ENCODE measurements around the gene PSMD10.

PSMD10 gene

GRCh38 chrX:108132034-108132433 lies 40.7 kb upstream of the PSMD10 start:
- no peak for TF ChIP-seq CTCF (IDR thresholded peaks at IDR 0.05; ENCODE audit: poor library complexity, severe bottlenecking)
- no peaks in the 10 kb centered on the region for H3K9me3 ChIP-seq (ENCODE audit: severe bottlenecking)
- ATAC-seq (ENCODE audit: low read depth), result no peak
- H3K36me3 ChIP-seq (ENCODE audit: low read depth), result no peaks in the 10 kb centered on the region
- DNase-seq (ENCODE audit: low spot score), result no peak
- no peaks in the 10 kb centered on the region for H3K4me1 ChIP-seq (ENCODE audit: insufficient read depth, poor library complexity, severe bottlenecking)
- no peak overlapping the region for H3K4me3 ChIP-seq (ENCODE audit: severe bottlenecking)
- no peaks in the 10 kb centered on the region for H3K27me3 ChIP-seq (ENCODE audit: insufficient read depth, poor library complexity, severe bottlenecking)
- H3K27ac ChIP-seq (ENCODE audit: poor library complexity, severe bottlenecking), result no peak overlapping the region

- Histone ChIP-seq H3K27me3 (ENCODE audit: insufficient read depth, poor library complexity, severe bottlenecking) (no peaks in the 10 kb centered on the region), H3K9me3 (ENCODE audit: severe bottlenecking) (no peaks in the 10 kb centered on the region), H3K4me3 (ENCODE audit: severe bottlenecking) (no peak overlapping the region), H3K36me3 (ENCODE audit: low read depth) (no peaks in the 10 kb centered on the region), H3K27ac (ENCODE audit: poor library complexity, severe bottlenecking) (no peak overlapping the region), H3K4me1 (ENCODE audit: insufficient read depth, poor library complexity, severe bottlenecking) (no peaks in the 10 kb centered on the region)
- no peak for TF ChIP-seq CTCF (IDR thresholded peaks at IDR 0.05; ENCODE audit: poor library complexity, severe bottlenecking)
- DNase-seq (ENCODE audit: low spot score), result no peak
- peak; percentile 61; the same call in 2 of the 3 replicates for ATAC-seq (ENCODE audit: low read depth)
Observed at GRCh38 chrX:108131471-108131870, 40.1 kb upstream of the PSMD10 start.

DNA sequence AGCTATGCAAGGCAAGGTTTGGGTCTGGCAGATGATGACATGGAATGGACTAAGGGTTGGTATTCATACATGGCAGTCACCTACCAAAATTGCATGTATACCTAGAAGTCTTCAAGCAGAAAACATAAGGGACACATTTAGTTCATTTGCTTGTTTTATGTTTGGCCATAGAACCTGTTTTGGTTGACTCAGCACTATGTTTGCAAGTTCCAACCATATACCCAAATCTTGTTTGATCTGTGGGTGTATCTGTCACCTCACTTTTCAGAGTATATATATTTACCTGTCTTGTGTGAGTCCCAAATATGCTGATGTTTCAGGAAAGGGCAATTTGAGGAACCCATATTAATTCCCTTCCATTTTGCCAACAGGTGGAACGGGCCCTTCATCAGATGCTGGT lies 39.5 kb upstream of the PSMD10 start:
- Histone ChIP-seq H3K9me3 (ENCODE audit: severe bottlenecking) (no peaks in the 10 kb centered on the region), H3K4me3 (ENCODE audit: severe bottlenecking) (no peak overlapping the region), H3K4me1 (ENCODE audit: insufficient read depth, poor library complexity, severe bottlenecking) (no peaks in the 10 kb centered on the region), H3K36me3 (ENCODE audit: low read depth) (no peaks in the 10 kb centered on the region), H3K27me3 (ENCODE audit: insufficient read depth, poor library complexity, severe bottlenecking) (no peaks in the 10 kb centered on the region), H3K27ac (ENCODE audit: poor library complexity, severe bottlenecking) (no peak overlapping the region)
- TF ChIP-seq CTCF (IDR thresholded peaks at IDR 0.05; ENCODE audit: poor library complexity, severe bottlenecking), result no peak
- ATAC-seq (ENCODE audit: low read depth), result no peak
- no peak for DNase-seq (ENCODE audit: low spot score)

DNA sequence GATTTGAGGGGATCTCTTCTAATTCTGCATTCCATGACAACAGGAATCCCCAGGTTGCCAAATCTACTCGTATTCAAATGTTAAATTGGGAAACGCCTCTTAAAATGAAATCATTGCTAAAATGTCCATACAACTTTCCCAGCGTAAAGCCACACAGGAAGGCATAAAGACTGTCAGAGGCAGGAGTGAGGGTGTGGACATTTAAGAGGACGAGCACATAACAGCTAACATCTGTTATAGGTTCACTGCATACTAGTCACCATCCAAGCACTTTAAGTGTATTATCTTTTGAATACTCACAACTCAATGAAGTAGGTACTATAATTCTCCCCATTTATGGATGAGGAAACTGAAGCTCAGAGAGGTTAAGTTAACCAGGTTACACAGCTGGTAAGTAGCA lies 35.8 kb upstream of the PSMD10 start:
- Histone ChIP-seq H3K4me3 (ENCODE audit: severe bottlenecking) (no peak overlapping the region), H3K4me1 (ENCODE audit: insufficient read depth, poor library complexity, severe bottlenecking) (peaks cover 14% of the 10 kb centered on the region), H3K27me3 (ENCODE audit: insufficient read depth, poor library complexity, severe bottlenecking) (no peaks in the 10 kb centered on the region), H3K9me3 (ENCODE audit: severe bottlenecking) (no peaks in the 10 kb centered on the region), H3K36me3 (ENCODE audit: low read depth) (no peaks in the 10 kb centered on the region), H3K27ac (ENCODE audit: poor library complexity, severe bottlenecking) (no peak overlapping the region)
- ATAC-seq (ENCODE audit: low read depth), result no peak
- no peak for TF ChIP-seq CTCF (IDR thresholded peaks at IDR 0.05; ENCODE audit: poor library complexity, severe bottlenecking)
- DNase-seq (ENCODE audit: low spot score), result no peak

DNA sequence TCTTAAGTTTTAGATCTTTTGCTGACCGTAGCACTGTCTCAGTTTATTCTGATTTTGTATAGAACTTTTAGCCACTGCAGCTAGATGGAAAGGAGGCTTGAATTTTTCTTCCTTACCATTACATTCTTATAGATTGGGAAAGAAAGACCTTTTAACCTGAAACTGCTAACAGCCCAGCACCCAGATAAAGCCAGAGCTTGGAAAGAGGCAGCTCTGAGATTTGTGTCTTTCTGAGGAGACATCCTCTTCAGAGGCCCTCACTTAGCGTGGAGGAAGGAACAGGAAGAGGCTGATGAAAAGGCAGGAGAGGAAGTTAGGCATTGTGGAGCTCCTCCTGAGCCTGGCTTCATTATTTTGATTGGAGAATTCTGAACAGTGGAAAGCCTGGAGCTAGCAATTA lies 35.3 kb upstream of the PSMD10 start:
- ATAC-seq (ENCODE audit: low read depth), result no peak
- Histone ChIP-seq H3K27me3 (ENCODE audit: insufficient read depth, poor library complexity, severe bottlenecking) (no peaks in the 10 kb centered on the region), H3K9me3 (ENCODE audit: severe bottlenecking) (no peaks in the 10 kb centered on the region), H3K4me1 (ENCODE audit: insufficient read depth, poor library complexity, severe bottlenecking) (peaks cover 15% of the 10 kb centered on the region), H3K4me3 (ENCODE audit: severe bottlenecking) (no peak overlapping the region), H3K27ac (ENCODE audit: poor library complexity, severe bottlenecking) (no peak overlapping the region), H3K36me3 (ENCODE audit: low read depth) (no peaks in the 10 kb centered on the region)
- no peak for TF ChIP-seq CTCF (IDR thresholded peaks at IDR 0.05; ENCODE audit: poor library complexity, severe bottlenecking)
- DNase-seq (ENCODE audit: low spot score), result no peak
